Measurements from ENCODE around the gene LTC4S.
"Not testable (repeated sequence)": the region's sequence is repeated elsewhere in the genome, so short reads cannot be mapped to it uniquely, and the experiment has no call there.

Gene LTC4S

GRCh38 chr5:179793468-179794139, at the start of gene LTC4S:
LTC4S (plus strand) TSS chr5:179793986; CDS start chr5:179794081, 95 bp downstream.
- no peak within 1 kb of the TSS for H3K9ac ChIP-seq (ENCODE audit: low read length in 2 of 2)
- no peaks in the 10 kb centered on the region for H3K9me3 ChIP-seq (ENCODE audit: control insufficient read depth in 2 of 2, low read length in 2 of 2)
- peaks cover 38% of the 10 kb centered on the region for H3K4me1 ChIP-seq (ENCODE audit: control insufficient read depth, insufficient read depth, low read length)
- H3K27me3 ChIP-seq (ENCODE audit: control insufficient read depth in 1 of 2, insufficient read depth in 2 of 2, low read length in 2 of 2): no peaks in the 10 kb centered on the region
- H3K27ac ChIP-seq (ENCODE audit: low read length): peak within 1 kb of the TSS; percentile 41
- peak within 1 kb of the TSS in 1 of 2 donors; percentile 74 for H3K4me3 ChIP-seq (ENCODE audit: low read length in 2 of 2)
- peaks cover 6 to 7% of the 10 kb centered on the region in 2 donors for H3K36me3 ChIP-seq (ENCODE audit: control insufficient read depth in 2 of 2, insufficient read depth in 2 of 2, low read length in 2 of 2)

GRCh38 chr5:179744106-179744505, 49.7 kb upstream of the LTC4S start:
- H3K4me3 ChIP-seq (ENCODE audit: low read length in 2 of 2); H3K4me1 ChIP-seq (ENCODE audit: control insufficient read depth, insufficient read depth, low read length); H3K9ac ChIP-seq (ENCODE audit: low read length in 2 of 2); H3K36me3 ChIP-seq (ENCODE audit: control insufficient read depth in 2 of 2, insufficient read depth in 2 of 2, low read length in 2 of 2); H3K27me3 ChIP-seq (ENCODE audit: control insufficient read depth in 1 of 2, insufficient read depth in 2 of 2, low read length in 2 of 2); H3K27ac ChIP-seq (ENCODE audit: low read length); H3K9me3 ChIP-seq (ENCODE audit: control insufficient read depth in 2 of 2, low read length in 2 of 2): not testable (repeated sequence)

- peaks cover 3% of the 10 kb centered on the region for H3K4me1 ChIP-seq (ENCODE audit: control insufficient read depth, insufficient read depth, low read length)
- no peak overlapping the region for H3K9ac ChIP-seq (ENCODE audit: low read length in 2 of 2)
- H3K27ac ChIP-seq (ENCODE audit: low read length): no peak overlapping the region
- H3K9me3 ChIP-seq (ENCODE audit: control insufficient read depth in 2 of 2, low read length in 2 of 2): no peaks in the 10 kb centered on the region
- no peak overlapping the region for H3K4me3 ChIP-seq (ENCODE audit: low read length in 2 of 2)
- no peaks in the 10 kb centered on the region for H3K27me3 ChIP-seq (ENCODE audit: control insufficient read depth in 1 of 2, insufficient read depth in 2 of 2, low read length in 2 of 2)
- peaks cover 0 to 4% of the 10 kb centered on the region in 2 donors for H3K36me3 ChIP-seq (ENCODE audit: control insufficient read depth in 2 of 2, insufficient read depth in 2 of 2, low read length in 2 of 2)
These were observed 46.9 kb upstream of the LTC4S start for GRCh38 chr5:179746872-179747271.

- Histone ChIP-seq H3K36me3 (ENCODE audit: control insufficient read depth in 2 of 2, insufficient read depth in 2 of 2, low read length in 2 of 2) (peaks cover 0 to 4% of the 10 kb centered on the region in 2 donors), H3K9ac (ENCODE audit: low read length in 2 of 2) (no peak overlapping the region), H3K27me3 (ENCODE audit: control insufficient read depth in 1 of 2, insufficient read depth in 2 of 2, low read length in 2 of 2) (no peaks in the 10 kb centered on the region), H3K27ac (ENCODE audit: low read length) (no peak overlapping the region), H3K9me3 (ENCODE audit: control insufficient read depth in 2 of 2, low read length in 2 of 2) (no peaks in the 10 kb centered on the region), H3K4me1 (ENCODE audit: control insufficient read depth, insufficient read depth, low read length) (peaks cover 3% of the 10 kb centered on the region), H3K4me3 (ENCODE audit: low read length in 2 of 2) (no peak overlapping the region)
These were observed 46.0 kb upstream of the LTC4S start for GRCh38 chr5:179747811-179748210.

GRCh38 chr5:179749857-179750508, 43.8 kb upstream of the LTC4S start:
- no peaks in the 10 kb centered on the region for H3K9me3 ChIP-seq (ENCODE audit: control insufficient read depth in 2 of 2, low read length in 2 of 2)
- H3K4me3 ChIP-seq (ENCODE audit: low read length in 2 of 2): no peak overlapping the region
- no peaks in the 10 kb centered on the region for H3K27me3 ChIP-seq (ENCODE audit: control insufficient read depth in 1 of 2, insufficient read depth in 2 of 2, low read length in 2 of 2)
- peaks cover 0 to 4% of the 10 kb centered on the region in 2 donors for H3K36me3 ChIP-seq (ENCODE audit: control insufficient read depth in 2 of 2, insufficient read depth in 2 of 2, low read length in 2 of 2)
- no peak overlapping the region for H3K9ac ChIP-seq (ENCODE audit: low read length in 2 of 2)
- H3K4me1 ChIP-seq (ENCODE audit: control insufficient read depth, insufficient read depth, low read length): peaks cover 6% of the 10 kb centered on the region
- no peak overlapping the region for H3K27ac ChIP-seq (ENCODE audit: low read length)

- no peak overlapping the region for H3K4me3 ChIP-seq (ENCODE audit: low read length in 2 of 2)
- H3K9me3 ChIP-seq (ENCODE audit: control insufficient read depth in 2 of 2, low read length in 2 of 2): no peaks in the 10 kb centered on the region
- H3K36me3 ChIP-seq (ENCODE audit: control insufficient read depth in 2 of 2, insufficient read depth in 2 of 2, low read length in 2 of 2): peaks cover 0 to 4% of the 10 kb centered on the region in 2 donors
- H3K9ac ChIP-seq (ENCODE audit: low read length in 2 of 2): no peak overlapping the region
- H3K27ac ChIP-seq (ENCODE audit: low read length): no peak overlapping the region
- H3K27me3 ChIP-seq (ENCODE audit: control insufficient read depth in 1 of 2, insufficient read depth in 2 of 2, low read length in 2 of 2): no peaks in the 10 kb centered on the region
- peaks cover 14% of the 10 kb centered on the region for H3K4me1 ChIP-seq (ENCODE audit: control insufficient read depth, insufficient read depth, low read length)
These were observed 39.8 kb upstream of the LTC4S start for GRCh38 chr5:179753971-179754370.

- Histone ChIP-seq H3K27me3 (ENCODE audit: control insufficient read depth in 1 of 2, insufficient read depth in 2 of 2, low read length in 2 of 2) (no peaks in the 10 kb centered on the region), H3K9me3 (ENCODE audit: control insufficient read depth in 2 of 2, low read length in 2 of 2) (no peaks in the 10 kb centered on the region), H3K4me3 (ENCODE audit: low read length in 2 of 2) (no peak overlapping the region), H3K36me3 (ENCODE audit: control insufficient read depth in 2 of 2, insufficient read depth in 2 of 2, low read length in 2 of 2) (no peaks in the 10 kb centered on the region), H3K4me1 (ENCODE audit: control insufficient read depth, insufficient read depth, low read length) (peaks cover 10% of the 10 kb centered on the region), H3K27ac (ENCODE audit: low read length) (no peak overlapping the region), H3K9ac (ENCODE audit: low read length in 2 of 2) (peak overlapping the region in 1 of 2 donors; percentile 13)
These were observed 38.8 kb upstream of the LTC4S start for GRCh38 chr5:179755022-179755421.

DNA sequence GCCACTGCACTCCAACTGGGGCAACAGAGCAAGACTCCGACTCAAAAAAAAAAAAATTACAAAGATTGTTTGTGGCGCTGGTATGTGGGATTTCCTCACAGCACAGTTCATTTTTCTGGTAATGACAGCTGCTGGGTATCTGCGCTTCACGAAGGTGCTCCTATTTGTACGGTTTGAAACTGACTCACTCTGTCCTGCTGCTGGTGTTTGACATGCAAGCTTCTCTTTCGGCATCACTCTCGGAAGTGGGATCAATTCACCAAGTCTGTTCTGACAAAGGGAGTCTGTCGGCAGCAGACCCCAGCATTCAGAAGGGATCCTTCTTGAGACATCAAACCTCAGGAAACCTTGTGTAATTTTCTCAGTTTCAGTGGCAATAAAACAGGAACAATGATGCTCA, 34.8 kb upstream of the LTC4S start:
- H3K4me1 ChIP-seq (ENCODE audit: control insufficient read depth, insufficient read depth, low read length): peaks cover 36% of the 10 kb centered on the region
- no peaks in the 10 kb centered on the region for H3K9me3 ChIP-seq (ENCODE audit: control insufficient read depth in 2 of 2, low read length in 2 of 2)
- no peaks in the 10 kb centered on the region for H3K36me3 ChIP-seq (ENCODE audit: control insufficient read depth in 2 of 2, insufficient read depth in 2 of 2, low read length in 2 of 2)
- H3K4me3 ChIP-seq (ENCODE audit: low read length in 2 of 2): no peak overlapping the region
- H3K27ac ChIP-seq (ENCODE audit: low read length): no peak overlapping the region
- no peaks in the 10 kb centered on the region for H3K27me3 ChIP-seq (ENCODE audit: control insufficient read depth in 1 of 2, insufficient read depth in 2 of 2, low read length in 2 of 2)
- no peak overlapping the region for H3K9ac ChIP-seq (ENCODE audit: low read length in 2 of 2)

GRCh38 chr5:179759581-179760551, 33.9 kb upstream of the LTC4S start:
- H3K36me3 ChIP-seq (ENCODE audit: control insufficient read depth in 2 of 2, insufficient read depth in 2 of 2, low read length in 2 of 2): no peaks in the 10 kb centered on the region
- peaks cover 36% of the 10 kb centered on the region for H3K4me1 ChIP-seq (ENCODE audit: control insufficient read depth, insufficient read depth, low read length)
- H3K9ac ChIP-seq (ENCODE audit: low read length in 2 of 2): no peak overlapping the region
- H3K9me3 ChIP-seq (ENCODE audit: control insufficient read depth in 2 of 2, low read length in 2 of 2): no peaks in the 10 kb centered on the region
- no peak overlapping the region for H3K4me3 ChIP-seq (ENCODE audit: low read length in 2 of 2)
- no peaks in the 10 kb centered on the region for H3K27me3 ChIP-seq (ENCODE audit: control insufficient read depth in 1 of 2, insufficient read depth in 2 of 2, low read length in 2 of 2)
- no peak overlapping the region for H3K27ac ChIP-seq (ENCODE audit: low read length)

DNA sequence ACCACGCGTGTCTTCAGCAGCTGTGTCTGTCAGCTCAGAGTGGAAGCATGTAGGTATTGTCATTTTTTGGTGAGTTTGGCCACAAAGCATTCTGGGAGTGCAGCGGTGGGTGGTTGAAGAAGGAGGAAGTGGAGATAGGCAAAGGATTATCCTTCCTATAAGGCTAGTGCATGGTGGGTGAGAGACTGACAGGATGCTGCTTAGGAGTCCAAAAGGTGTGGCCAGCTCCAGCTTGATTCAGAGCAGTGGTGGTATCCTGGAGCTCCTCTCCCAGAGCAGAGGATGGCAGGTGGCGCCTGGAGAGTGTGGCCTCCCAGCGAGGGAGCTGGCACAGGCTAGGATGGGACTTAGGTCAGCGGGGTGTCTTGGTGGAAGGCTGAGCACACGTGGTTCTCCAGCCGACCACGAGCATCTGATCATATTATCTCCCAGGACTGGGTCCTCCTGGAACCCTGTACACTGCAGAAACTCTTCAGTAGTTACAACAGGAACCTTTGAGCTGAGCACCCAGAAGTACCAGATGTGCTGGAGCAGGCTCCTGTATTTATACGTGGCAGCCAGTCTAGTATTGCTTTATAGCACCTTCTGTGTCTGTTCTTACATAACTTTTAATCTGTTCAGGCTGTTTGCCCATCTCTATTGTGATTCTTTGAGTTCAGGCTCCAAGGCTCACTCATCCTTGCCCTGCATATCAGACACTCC, 31.6 kb upstream of the LTC4S start:
- no peaks in the 10 kb centered on the region for H3K9me3 ChIP-seq (ENCODE audit: control insufficient read depth in 2 of 2, low read length in 2 of 2)
- H3K36me3 ChIP-seq (ENCODE audit: control insufficient read depth in 2 of 2, insufficient read depth in 2 of 2, low read length in 2 of 2): peaks cover 14 to 16% of the 10 kb centered on the region in 2 donors
- H3K27me3 ChIP-seq (ENCODE audit: control insufficient read depth in 1 of 2, insufficient read depth in 2 of 2, low read length in 2 of 2): no peaks in the 10 kb centered on the region
- H3K4me1 ChIP-seq (ENCODE audit: control insufficient read depth, insufficient read depth, low read length): peaks cover 48% of the 10 kb centered on the region
- peak overlapping the region in 1 of 2 donors; percentile 20 for H3K4me3 ChIP-seq (ENCODE audit: low read length in 2 of 2)
- H3K27ac ChIP-seq (ENCODE audit: low read length): peak overlapping the region; percentile 49
- peak overlapping the region in 1 of 2 donors; percentile 21 for H3K9ac ChIP-seq (ENCODE audit: low read length in 2 of 2)
